SK-N-SH (cell line): ENCODE measurements around the gene BAIAP2. TPM values are rescaled to one million over a fixed set of nuclear protein-coding genes. Genes with fewer than 3 reads are reported as not detected.

Source experiments
- CTCF ChIA-PET: fragments of 300-600, 350-600 bp; formaldehyde crosslinking; extraction: SDS; loops from one replicate; lab custom pipeline; 2021; lab: Yijun Ruan, JAX
- POLR2A ChIA-PET: fragments of 350-600 bp; sonication (Branson Sonifier 250); formaldehyde crosslinking; extraction: SDS; loops from one replicate; lab custom pipeline; 2020; ENCODE audit warnings: antibody characterized with exemption, inconsistent platforms; lab: Yijun Ruan, JAX
- DNase-seq: peaks from one replicate; pipeline ENCODE4 v3.0.0; 2012
- H2AFZ ChIP-seq: fragments of 200-600 bp; sonication (generic); 2 replicates; pipeline ENCODE4 v1.8.1; 2016; ENCODE audit warnings: antibody characterized with exemption, mild to moderate bottlenecking, low read depth
- H3F3A ChIP-seq: fragments of 200-600 bp; sonication (generic); replicated peaks from 2 replicates; pipeline ENCODE3; 2016; ENCODE audit warnings: antibody characterized with exemption, mild to moderate bottlenecking; ENCODE audit not compliant: insufficient read depth
- H3K27ac ChIP-seq, 2 experiments: fragments of 200-500 bp in 1 of 2; fragments of 200-600 bp in 1 of 2; sonication (Bioruptor generic) in 1 of 2; sonication (generic), shearing (Covaris generic) in 1 of 2; 2 replicates each; pipeline versions ENCODE4 v1.5.1 to v1.6.1; 2014 to 2016; ENCODE audit warnings: low read depth in 2 of 2, inconsistent platforms in 1 of 2, low read length in 1 of 2, mild to moderate bottlenecking in 1 of 2, mixed read lengths in 1 of 2
- H3K27me3 ChIP-seq: fragments of 200-600 bp; sonication (generic), shearing (Covaris generic); 2 replicates; pipeline ENCODE4 v1.6.1; 2016; ENCODE audit warnings: mixed run types; ENCODE audit not compliant: insufficient read depth
- H3K36me3 ChIP-seq, 2 experiments: fragments of 200-500 bp in 1 of 2; fragments of 200-600 bp in 1 of 2; sonication (Bioruptor generic) in 1 of 2; sonication (generic) in 1 of 2; replicated peaks in 1 of 2; 2 replicates each; pipeline versions ENCODE3 to v1.5.1; 2014 to 2016; ENCODE audit warnings: low read length in 1 of 2, mild to moderate bottlenecking in 1 of 2; ENCODE audit not compliant: insufficient read depth in 2 of 2, control insufficient read depth in 1 of 2
- H3K4me1 ChIP-seq, 2 experiments: fragments of 200-500 bp in 1 of 2; fragments of 200-600 bp in 1 of 2; sonication (Bioruptor generic) in 1 of 2; sonication (generic), shearing (Covaris generic) in 1 of 2; 2 replicates each; pipeline versions ENCODE4 v1.5.1 to v1.6.1; 2014 to 2016; ENCODE audit warnings: low read depth in 1 of 2, low read length in 1 of 2, mixed run types in 1 of 2; ENCODE audit not compliant: insufficient read depth in 2 of 2, control insufficient read depth in 1 of 2
- H3K4me2 ChIP-seq: fragments of 200-600 bp; sonication (generic), shearing (Covaris generic); 2 replicates; pipeline ENCODE4 v1.6.1; 2017; ENCODE audit warnings: mixed run types
- H3K4me3 ChIP-seq, 2 experiments: fragments of 200-500 bp in 1 of 2; fragments of 200-600 bp in 1 of 2; sonication (Bioruptor generic) in 1 of 2; sonication (generic), shearing (Covaris generic) in 1 of 2; 2 replicates each; pipeline versions ENCODE4 v1.5.1 to v1.8.1; 2014 to 2016; ENCODE audit warnings: low read depth in 2 of 2, inconsistent platforms in 1 of 2, low read length in 1 of 2, mild to moderate bottlenecking in 1 of 2, mixed read lengths in 1 of 2, moderate library complexity in 1 of 2
- H3K79me2 ChIP-seq: fragments of 200-600 bp; sonication (generic); 2 replicates; pipeline ENCODE4 v1.8.1; 2017; ENCODE audit warnings: mild to moderate bottlenecking; ENCODE audit not compliant: insufficient read depth
- H3K9ac ChIP-seq: fragments of 200-600 bp; sonication (generic); 2 replicates; pipeline ENCODE4 v1.6.1; 2017; ENCODE audit warnings: mixed run types
- H3K9me2 ChIP-seq: fragments of 200-600 bp; sonication (generic); 2 replicates; pipeline ENCODE4 v1.6.1; 2017; ENCODE audit warnings: mixed run types
- H3K9me3 ChIP-seq: fragments of 200-600 bp; sonication (generic); 2 replicates; pipeline ENCODE4 v1.6.1; 2017; ENCODE audit warnings: mixed run types, mild to moderate bottlenecking, moderate library complexity
- H4K20me1 ChIP-seq: fragments of 200-600 bp; sonication (generic); 2 replicates; pipeline ENCODE4 v1.6.1; 2017; ENCODE audit warnings: mild to moderate bottlenecking, mixed run types; ENCODE audit not compliant: insufficient read depth
- CHD2 ChIP-seq: fragments of 150-350 bp; IDR thresholded peaks from 2 replicates; pipeline ENCODE4 v1.6.1; 2018; ENCODE audit warnings: low read length; ENCODE audit not compliant: partially characterized antibody
- EP300 ChIP-seq, 2 experiments: IDR thresholded peaks; 2 replicates each; pipeline versions ENCODE4 v1.4.0 to v1.6.1; 2012; ENCODE audit warnings: borderline replicate concordance in 1 of 2, low read depth in 1 of 2, low read length in 1 of 2
- EZH2phosphoT487 ChIP-seq: fragments of 200-600 bp; sonication (generic); IDR thresholded peaks from 2 replicates; pipeline ENCODE4 v1.6.1; 2017; ENCODE audit warnings: low read depth, mixed run types, mild to moderate bottlenecking, antibody characterized with exemption, moderate library complexity, borderline replicate concordance
- FOSL2 ChIP-seq: IDR thresholded peaks from 2 replicates; pipeline ENCODE4 v1.4.0; 2012; ENCODE audit warnings: low read depth, mild to moderate bottlenecking, moderate library complexity, borderline replicate concordance
- FOXJ3 ChIP-seq: sonication (generic); formaldehyde crosslinking; IDR thresholded peaks from 2 replicates; pipeline ENCODE4 v1.5.1; 2020; ENCODE audit warnings: mild to moderate bottlenecking, missing genetic modification reagents
- GATA2 ChIP-seq: sonication (generic); formaldehyde crosslinking; IDR thresholded peaks from 2 replicates; pipeline ENCODE4 v1.5.0; 2020; ENCODE audit warnings: mild to moderate bottlenecking, missing genetic modification reagents
- MXI1 ChIP-seq: IDR thresholded peaks from 2 replicates; pipeline ENCODE4 v1.6.1; 2012; ENCODE audit warnings: mild to moderate bottlenecking, low read depth, low read length, improper control_type of control experiment
- NFIC ChIP-seq: IDR thresholded peaks from 2 replicates; pipeline ENCODE4 v1.4.0; 2012; ENCODE audit warnings: borderline replicate concordance
- NRF1 ChIP-seq: IDR thresholded peaks from 2 replicates; pipeline ENCODE4 v1.6.1; 2012; ENCODE audit warnings: low read depth, mild to moderate bottlenecking, low read length
- RCOR1 ChIP-seq: fragments of 150-350 bp; IDR thresholded peaks from 2 replicates; pipeline ENCODE4 v1.6.1; 2017; ENCODE audit warnings: antibody characterized with exemption, low read length
- RFX5 ChIP-seq: IDR thresholded peaks from 2 replicates; pipeline ENCODE4 v1.6.1; 2012; ENCODE audit warnings: mild to moderate bottlenecking, improper control_type of control experiment, low read length
- TAF1 ChIP-seq: IDR thresholded peaks from 2 replicates; pipeline ENCODE4 v1.6.1; 2012; ENCODE audit warnings: low read depth, mild to moderate bottlenecking, low read length, moderate library complexity, borderline replicate concordance
- WGBS: methylation state at CpG from one replicate; pipeline ENCODE4 v1.1.6; 2017; ENCODE audit warnings: low lambda C conversion rate; 5-methylcytosine and 5-hydroxymethylcytosine counted together
- polyA plus RNA-seq, 3 experiments: library from polyadenylated mRNA; depleted of rRNA; stranded (reverse); fragments of >200 nt; gene quantifications; 2 replicates each; pipeline ENCODE4 v1.2.3, GENCODE V29; 2012
- TF ChIP-seq, protein P1 (sequence below): fragments of 150-350 bp; IDR thresholded peaks from 2 replicates; pipeline ENCODE4 v1.6.1; 2017; ENCODE audit warnings: antibody characterized with exemption, low read length, low read depth, borderline replicate concordance
- TF ChIP-seq, protein P2 (sequence below): IDR thresholded peaks from 2 replicates; pipeline ENCODE4 v1.4.0; 2012; ENCODE audit warnings: low read depth, borderline replicate concordance

Gene BAIAP2
- polyA plus RNA-seq, 1 of the 3 experiments (the other 2 are of a cell fraction): 19.8 TPM

DNA sequence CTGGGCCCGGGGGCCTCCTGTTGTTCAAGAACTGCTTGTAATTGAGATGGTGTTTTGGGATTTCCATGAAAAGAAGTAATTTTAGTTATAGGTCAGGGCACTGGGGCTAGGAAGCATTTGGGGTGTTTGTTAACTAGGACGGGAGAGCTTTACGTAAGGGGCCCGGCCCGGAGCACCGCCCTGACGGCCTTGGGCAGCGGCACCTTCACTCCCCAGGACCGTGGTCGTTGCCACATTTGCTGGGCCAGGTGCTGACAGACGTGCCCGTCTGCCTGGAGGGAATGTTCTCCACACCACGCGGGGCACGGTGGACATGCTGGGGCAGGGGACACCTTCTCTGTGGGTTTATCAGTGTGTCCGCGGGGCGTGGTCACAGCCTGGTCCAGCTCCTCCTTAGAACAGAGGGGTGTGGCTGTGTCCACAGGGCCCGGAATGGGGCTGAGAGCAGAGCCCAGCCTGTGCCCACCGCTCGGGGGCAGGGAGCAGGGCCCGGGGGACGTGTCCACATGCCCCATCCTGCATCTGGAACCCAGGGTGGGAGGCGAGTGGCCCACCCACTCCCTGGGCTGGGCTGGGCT is 57.7 kb downstream of the BAIAP2 start:
- Histone ChIP-seq H3K4me3 (no peak overlapping the region), H3K79me2 (no peaks in the 10 kb centered on the region), H3K36me3 (peaks cover 0 to 15% of the 10 kb centered on the region in 2 experiments), H3K27ac (peak overlapping the region in 1 of 2 experiments; percentile 8; a peak in 1 of 4 replicates), H3K27me3 (no peaks in the 10 kb centered on the region), H4K20me1 (no peaks in the 10 kb centered on the region), H3K9me3 (no peaks in the 10 kb centered on the region), H2AFZ (no peak overlapping the region), H3K9ac (no peak overlapping the region), H3K9me2 (no peaks in the 10 kb centered on the region), H3F3A (peaks cover 22% of the 10 kb centered on the region), H3K4me2 (no peak overlapping the region), H3K4me1 (peaks cover 38 to 47% of the 10 kb centered on the region in 2 experiments; a peak in 3 of 4 replicates)
- ChIA-PET CTCF (interaction anchor here (0.6 to 14.2 kb wide), 8 partner anchors 8 to 104 kb away, joined by 3 to 188 read pairs (median 7); no protein-coding TSS in a partner anchor), POLR2A (interaction anchor here (1.1 kb wide), 1 partner anchor 17 kb away, joined by 4 read pairs; no protein-coding TSS in a partner anchor)
- TF ChIP-seq FOXJ3 (CRISPR knock-in tag): 0 out of 2 replicates have a peak, but pooled peaks have one; percentile 5
- no peak for TF ChIP-seq FOSL2
- 89% methylated on average over 23 of the region's 24 CpGs for WGBS
- no peak for DNase-seq

DNA sequence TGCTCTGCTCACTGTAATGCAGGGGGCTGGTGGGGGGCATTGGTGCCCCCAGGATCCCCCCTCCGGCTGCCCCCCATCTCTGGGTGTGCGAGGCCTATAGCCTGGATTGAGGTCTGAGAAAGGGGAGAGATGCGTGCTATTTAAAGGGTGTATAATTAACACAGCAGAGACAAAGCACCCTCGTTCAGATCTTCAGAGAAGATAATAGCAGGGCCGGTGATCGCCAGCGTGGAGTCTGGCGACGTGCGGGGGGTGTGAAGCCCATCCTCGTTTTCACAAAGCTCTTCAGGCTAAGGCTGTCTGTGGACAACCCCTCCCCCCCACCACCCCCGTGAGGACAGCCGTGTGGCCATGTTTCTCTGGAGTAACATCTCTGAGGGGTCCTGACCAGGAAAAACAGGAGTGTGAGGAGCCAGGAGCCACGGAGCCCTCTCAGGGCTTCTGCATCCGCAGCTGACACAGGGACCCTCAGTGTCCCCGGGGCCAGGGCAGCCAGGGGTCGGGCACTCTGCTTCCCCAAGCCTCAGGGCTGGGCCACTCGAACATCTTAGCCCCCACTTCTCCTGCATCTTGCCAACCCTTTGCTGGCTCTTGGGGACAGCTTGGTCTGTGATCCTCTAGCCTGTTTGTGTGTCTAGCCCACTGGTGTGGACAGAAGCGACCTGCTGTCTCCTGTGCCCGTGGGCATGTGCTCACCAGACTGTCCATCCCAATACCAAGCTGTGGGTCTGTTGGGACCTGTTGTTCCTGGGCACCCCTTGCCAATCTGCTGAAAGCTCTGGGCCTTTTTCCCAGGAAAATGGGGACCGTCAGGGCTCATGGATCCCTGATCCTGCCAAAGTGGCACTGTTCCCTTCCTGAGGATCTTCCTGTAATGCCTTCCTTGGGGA is 58.9 kb downstream of the BAIAP2 start:
- 90% methylated on average over 19 of the region's 21 CpGs for WGBS
- H3K27ac ChIP-seq: peak overlapping the region in 1 of 2 experiments; percentile 99; a peak in 3 of 4 replicates
- TF ChIP-seq CHD2 (no peak), GATA2 (CRISPR knock-in tag) (peak; percentile 57)
- TF ChIP-seq, all 33 proteins: peak for 1
- H3F3A ChIP-seq: peaks cover 22% of the 10 kb centered on the region
- CTCF ChIA-PET: interaction anchor here (0.9 to 14.2 kb wide), 10 partner anchors 7 to 106 kb away, joined by 3 to 668 read pairs (median 9); partner anchors contain the start of gene BAIAP2
- H3K9me2 ChIP-seq: no peaks in the 10 kb centered on the region
- H3K9ac ChIP-seq: peak overlapping the region; percentile 61
- H4K20me1 ChIP-seq: no peaks in the 10 kb centered on the region
- no peaks in the 10 kb centered on the region for H3K27me3 ChIP-seq
- H2AFZ ChIP-seq: no peak overlapping the region
- H3K4me3 ChIP-seq: no peak overlapping the region
- POLR2A ChIA-PET: interaction anchor here (0.9 kb wide), 1 partner anchor 18 kb away, joined by 4 read pairs; no protein-coding TSS in a partner anchor
- DNase-seq: peak; percentile 71
- H3K9me3 ChIP-seq: no peaks in the 10 kb centered on the region
- no peaks in the 10 kb centered on the region for H3K79me2 ChIP-seq
- H3K4me1 ChIP-seq: peaks cover 42 to 49% of the 10 kb centered on the region in 2 experiments; a peak in 3 of 4 replicates
- peaks cover 0 to 3% of the 10 kb centered on the region in 2 experiments for H3K36me3 ChIP-seq
- H3K4me2 ChIP-seq: peak overlapping the region; percentile 58

DNA sequence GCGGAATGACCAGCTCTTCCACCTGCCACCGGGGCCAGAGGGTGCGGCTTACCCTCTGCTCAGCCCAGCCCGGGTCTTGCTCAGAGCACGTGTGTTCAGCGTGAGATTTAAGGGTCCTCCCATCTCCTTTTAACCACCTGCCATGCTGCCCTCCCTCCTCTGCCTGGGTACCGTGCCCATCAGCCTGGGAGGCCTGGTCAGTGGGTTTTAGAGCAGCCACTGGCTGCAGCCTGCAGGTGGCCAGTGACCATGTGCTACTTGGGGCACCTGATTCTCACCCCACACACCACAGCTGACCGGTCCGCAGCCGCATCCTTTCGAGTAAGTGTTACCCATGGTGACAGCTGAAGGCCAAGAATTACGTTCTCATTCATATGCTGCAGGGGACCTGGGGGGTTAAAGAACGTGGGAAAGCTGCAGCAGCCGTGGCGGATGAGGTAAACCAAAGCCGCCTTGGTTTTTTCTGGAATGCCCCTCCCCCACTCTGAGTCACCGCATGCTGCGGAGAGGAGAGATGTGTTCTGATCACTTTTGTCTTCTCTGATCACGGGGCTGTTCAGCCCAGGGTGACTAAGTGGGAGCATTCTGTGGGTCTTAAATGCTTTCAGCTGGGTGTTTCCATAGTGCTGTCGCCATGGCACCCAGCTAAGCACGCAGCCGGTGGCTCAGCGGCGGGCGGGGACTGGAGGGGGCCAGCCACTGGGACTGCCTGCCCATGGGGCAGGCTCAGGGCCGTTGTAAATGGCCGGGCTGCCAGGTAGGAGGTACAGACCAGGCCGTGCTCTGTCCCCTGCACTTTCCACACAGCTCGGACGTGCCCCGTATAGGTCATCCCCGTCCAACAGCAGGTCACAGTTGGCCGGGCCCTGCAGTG is 59.8 kb downstream of the BAIAP2 start:
- 39% methylated on average over 29 of the region's 33 CpGs for WGBS
- no peaks in the 10 kb centered on the region for H3K9me3 ChIP-seq
- H3K27me3 ChIP-seq: no peaks in the 10 kb centered on the region
- CTCF ChIA-PET: interaction anchor here (0.8 to 14.2 kb wide), 12 partner anchors 6 to 145 kb away, joined by 3 to 668 read pairs (median 7); partner anchors contain the start of gene BAIAP2
- H3K4me2 ChIP-seq: peak overlapping the region; percentile 82
- peak; percentile 84 for DNase-seq
- H4K20me1 ChIP-seq: no peaks in the 10 kb centered on the region
- peaks cover 22% of the 10 kb centered on the region for H3F3A ChIP-seq
- POLR2A ChIA-PET: no interaction called here
- H3K36me3 ChIP-seq: no peaks in the 10 kb centered on the region
- H2AFZ ChIP-seq: no peak overlapping the region
- H3K79me2 ChIP-seq: no peaks in the 10 kb centered on the region
- H3K9me2 ChIP-seq: no peaks in the 10 kb centered on the region
- H3K9ac ChIP-seq: peak overlapping the region; percentile 84
- H3K4me3 ChIP-seq: 0 out of 4 replicates have a peak overlapping the region, but pooled peaks of 1 of the 2 experiments have one; percentile 5
- peak overlapping the region; percentile 40 to 99 for H3K27ac ChIP-seq
- H3K4me1 ChIP-seq: peaks cover 42 to 49% of the 10 kb centered on the region in 2 experiments; a peak in 3 of 4 replicates
- TF ChIP-seq NRF1 (0 out of 2 replicates have a peak, but pooled peaks have one; percentile 8), RFX5 (no peak), NFIC (no peak), EP300 (IDR thresholded peaks at IDR 0.05; ENCODE audit: borderline replicate concordance in 1 of 2, low read depth in 1 of 2, low read length in 1 of 2) (peak; percentile 44 to 90; a peak in 2 of 4 replicates), EZH2phosphoT487 (no peak), MXI1 (peak; percentile 90), RCOR1 (0 out of 2 replicates have a peak, but pooled peaks have one; percentile 31), TAF1 (peak; percentile 31; the same call in 1 of the 2 replicates)
- TF ChIP-seq, protein P1, sequence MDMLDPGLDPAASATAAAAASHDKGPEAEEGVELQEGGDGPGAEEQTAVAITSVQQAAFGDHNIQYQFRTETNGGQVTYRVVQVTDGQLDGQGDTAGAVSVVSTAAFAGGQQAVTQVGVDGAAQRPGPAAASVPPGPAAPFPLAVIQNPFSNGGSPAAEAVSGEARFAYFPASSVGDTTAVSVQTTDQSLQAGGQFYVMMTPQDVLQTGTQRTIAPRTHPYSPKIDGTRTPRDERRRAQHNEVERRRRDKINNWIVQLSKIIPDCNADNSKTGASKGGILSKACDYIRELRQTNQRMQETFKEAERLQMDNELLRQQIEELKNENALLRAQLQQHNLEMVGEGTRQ: no peak
- TF ChIP-seq, protein P2, sequence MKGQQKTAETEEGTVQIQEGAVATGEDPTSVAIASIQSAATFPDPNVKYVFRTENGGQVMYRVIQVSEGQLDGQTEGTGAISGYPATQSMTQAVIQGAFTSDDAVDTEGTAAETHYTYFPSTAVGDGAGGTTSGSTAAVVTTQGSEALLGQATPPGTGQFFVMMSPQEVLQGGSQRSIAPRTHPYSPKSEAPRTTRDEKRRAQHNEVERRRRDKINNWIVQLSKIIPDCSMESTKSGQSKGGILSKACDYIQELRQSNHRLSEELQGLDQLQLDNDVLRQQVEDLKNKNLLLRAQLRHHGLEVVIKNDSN: peak; percentile 71; the same call in 1 of the 2 replicates
